ENCODE data around the gene REEP3.

DNA sequence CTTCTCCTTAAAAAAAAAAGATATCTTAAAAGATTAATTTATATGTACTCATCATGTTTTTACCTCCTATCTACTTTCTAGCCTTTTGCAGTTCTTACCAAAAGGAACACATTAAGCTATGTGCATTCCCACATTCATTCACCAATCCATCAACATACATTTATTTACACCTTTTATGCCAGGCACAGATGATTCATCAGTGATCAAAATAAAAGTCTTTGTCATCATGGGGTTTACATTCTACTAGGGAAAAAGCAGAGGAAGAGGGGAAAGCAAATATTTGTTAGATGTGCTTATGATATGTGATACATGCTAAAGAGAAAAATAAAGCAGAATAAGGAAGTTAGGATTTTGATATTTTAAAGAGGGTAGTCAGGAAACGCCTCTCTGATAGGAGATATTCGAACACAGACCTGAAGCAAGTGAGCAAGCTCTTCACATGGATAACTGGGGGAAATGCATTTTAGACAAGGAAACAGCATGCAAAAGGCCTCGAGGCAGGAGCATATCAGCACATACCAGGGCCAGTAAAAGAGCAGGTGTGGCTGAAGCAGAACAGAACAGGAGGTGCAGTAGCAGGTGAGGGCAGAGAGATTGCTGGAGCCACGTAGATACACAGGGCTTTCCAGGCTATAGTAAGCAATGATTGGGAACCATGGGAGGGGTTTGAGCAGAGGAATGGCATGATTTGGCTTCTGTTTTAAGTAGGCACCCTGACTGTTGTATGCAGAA, 67.4 kb downstream of the REEP3 start:
- no peak for TF ChIP-seq EZH2 (IDR thresholded peaks at IDR 0.05; ENCODE audit: insufficient read depth, poor library complexity, severe bottlenecking)
- no peak for TF ChIP-seq EZH2phosphoT487 (IDR thresholded peaks at IDR 0.05; ENCODE audit: insufficient read depth, low read depth)
